Progenitor cell of endocrine pancreas (in vitro differentiated cells): ENCODE data around the gene CD209. TPM values are rescaled to one million over a fixed set of nuclear protein-coding genes. Genes with fewer than 3 reads are reported as not detected.

ENCODE experiments used
- DNase-seq: peaks from one replicate; pipeline ENCODE4 v3.0.0; 2021; ENCODE audit warnings: low spot score; ENCODE audit not compliant: unreplicated experiment
- H3K27ac Mint-ChIP-seq: 2 replicates; pipeline ENCODE4 v1.8.0; 2021; ENCODE audit warnings: mild to moderate bottlenecking, moderate library complexity, mixed read lengths
- H3K27me3 Mint-ChIP-seq: 2 replicates; pipeline ENCODE4 v1.8.0; 2021; ENCODE audit warnings: mixed read lengths
- H3K36me3 Mint-ChIP-seq: 2 replicates; pipeline ENCODE4 v1.8.0; 2022; ENCODE audit warnings: mixed read lengths; ENCODE audit not compliant: insufficient read depth
- H3K4me1 Mint-ChIP-seq: 2 replicates; pipeline ENCODE4 v1.8.0; 2021; ENCODE audit warnings: low read depth, mixed read lengths
- H3K4me3 Mint-ChIP-seq: 2 replicates; pipeline ENCODE4 v1.8.0; 2021; ENCODE audit warnings: low read depth, mild to moderate bottlenecking, moderate library complexity, mixed read lengths
- H3K9me3 Mint-ChIP-seq: 2 replicates; pipeline ENCODE4 v1.8.0; 2021; ENCODE audit warnings: low read depth, mixed read lengths
- CTCF ChIP-seq: fragments of 200-600 bp; sonication (generic); IDR thresholded peaks from one replicate; pipeline ENCODE4 v1.5.0; 2021; ENCODE audit warnings: antibody characterized with exemption, mild to moderate bottlenecking; ENCODE audit not compliant: unreplicated experiment
- total RNA-seq: library from RNA; stranded (reverse); gene quantifications from 2 replicates; pipeline ENCODE4 v1.2.1, GENCODE V29; 2021

CD209 gene
- total RNA-seq, 1 donor from 2014 or later = not detected

- H3K27ac Mint-ChIP-seq = no peak within 1 kb of the TSS
- DNase-seq = no peak
Measured at GRCh38 chr19:7762719-7763293, 15.5 kb upstream of the CD209 start, which contains the start of gene CLEC4M. CLEC4M (plus strand) TSS chr19:7763243; CDS start chr19:7763267, 24 bp downstream.

GRCh38 chr19:7759156-7759555 lies 11.8 kb upstream of the CD209 start:
- Mint-ChIP-seq H3K9me3 (peaks cover 37% of the 10 kb centered on the region), H3K27me3 (peaks cover 20% of the 10 kb centered on the region), H3K4me3 (no peak overlapping the region), H3K36me3 (peaks cover 2% of the 10 kb centered on the region), H3K4me1 (peaks cover 3% of the 10 kb centered on the region), H3K27ac (no peak overlapping the region)
- no peak for DNase-seq
- no peak for TF ChIP-seq CTCF

More at GRCh38 chr19:7762719-7763293, 15.5 kb upstream of the CD209 start, which contains the start of gene CLEC4M:
- Mint-ChIP-seq H3K36me3 (no peaks in the 10 kb centered on the region), H3K4me1 (peaks cover 4% of the 10 kb centered on the region), H3K9me3 (peaks cover 17% of the 10 kb centered on the region), H3K27me3 (peaks cover 17% of the 10 kb centered on the region), H3K4me3 (no peak within 1 kb of the TSS)
- no peak for TF ChIP-seq CTCF

- no peak for DNase-seq
- peaks cover 2% of the 10 kb centered on the region for H3K36me3 Mint-ChIP-seq
- TF ChIP-seq CTCF = no peak
- H3K27me3 Mint-ChIP-seq = peaks cover 16% of the 10 kb centered on the region
- H3K9me3 Mint-ChIP-seq = peaks cover 38% of the 10 kb centered on the region
- H3K4me1 Mint-ChIP-seq = no peaks in the 10 kb centered on the region
- H3K27ac Mint-ChIP-seq = no peak overlapping the region
- H3K4me3 Mint-ChIP-seq = no peak overlapping the region
Measured at GRCh38 chr19:7757358-7757757, 10.0 kb upstream of the CD209 start.

GRCh38 chr19:7756258-7756657 lies 8.9 kb upstream of the CD209 start:
- Mint-ChIP-seq H3K4me3 (no peak overlapping the region), H3K27me3 (peaks cover 20% of the 10 kb centered on the region), H3K4me1 (no peaks in the 10 kb centered on the region), H3K27ac (no peak overlapping the region), H3K9me3 (peaks cover 38% of the 10 kb centered on the region), H3K36me3 (peaks cover 2% of the 10 kb centered on the region)
- DNase-seq = no peak
- no peak for TF ChIP-seq CTCF

GRCh38 chr19:7751157-7751783 lies 3.9 kb upstream of the CD209 start:
- H3K27ac Mint-ChIP-seq = no peak overlapping the region
- no peaks in the 10 kb centered on the region for H3K36me3 Mint-ChIP-seq
- peaks cover 31% of the 10 kb centered on the region for H3K27me3 Mint-ChIP-seq
- DNase-seq = no peak
- no peaks in the 10 kb centered on the region for H3K4me1 Mint-ChIP-seq
- H3K9me3 Mint-ChIP-seq = peaks cover 17% of the 10 kb centered on the region
- no peak for TF ChIP-seq CTCF
- no peak overlapping the region for H3K4me3 Mint-ChIP-seq
